Body of pancreas (tissue), 4 donors: ENCODE results near the gene SLCO3A1.

Experiments
- CTCF ChIP-seq, 7 experiments: fragments of 450-650 bp in 4 of 7; fragments of 200-600 bp in 3 of 7; sonication (generic) in 3 of 7; IDR thresholded peaks; one replicate each; pipeline ENCODE4 v1.5.1; 2016 to 2019; ENCODE audit warnings: antibody characterized with exemption in 7 of 7
- POLR2A ChIP-seq, 3 donors: fragments of 450-650 bp; IDR thresholded peaks; one replicate each; pipeline ENCODE4 v1.6.1; 2016; ENCODE audit warnings: antibody characterized with exemption in 3 of 3, mild to moderate bottlenecking in 2 of 3

DNA sequence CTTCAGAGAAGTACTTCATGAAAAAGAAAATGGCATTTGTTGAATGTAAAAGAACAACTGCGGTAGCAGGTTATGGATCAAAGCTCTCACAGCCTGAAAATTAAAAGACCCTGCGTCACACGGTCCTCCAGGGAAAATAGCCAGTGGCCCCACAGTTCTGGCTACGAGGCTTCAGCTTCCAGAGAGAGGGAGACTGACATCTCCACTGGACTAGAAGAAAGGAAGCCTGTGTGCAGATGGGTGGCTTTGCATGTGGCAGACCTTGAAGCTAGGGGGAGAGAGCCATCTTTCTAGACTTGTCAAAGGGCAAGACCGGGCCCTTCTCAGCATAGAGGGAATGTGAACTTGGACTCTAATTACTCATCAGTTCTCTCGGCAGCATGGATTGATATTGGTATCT lies 159.4 kb downstream of the SLCO3A1 start:
- TF ChIP-seq CTCF (IDR thresholded peaks at IDR 0.05) (no peak), POLR2A (IDR thresholded peaks at IDR 0.05) (no peak)
